ENCODE measurements around the gene CRYGN.

Gene CRYGN

DNA sequence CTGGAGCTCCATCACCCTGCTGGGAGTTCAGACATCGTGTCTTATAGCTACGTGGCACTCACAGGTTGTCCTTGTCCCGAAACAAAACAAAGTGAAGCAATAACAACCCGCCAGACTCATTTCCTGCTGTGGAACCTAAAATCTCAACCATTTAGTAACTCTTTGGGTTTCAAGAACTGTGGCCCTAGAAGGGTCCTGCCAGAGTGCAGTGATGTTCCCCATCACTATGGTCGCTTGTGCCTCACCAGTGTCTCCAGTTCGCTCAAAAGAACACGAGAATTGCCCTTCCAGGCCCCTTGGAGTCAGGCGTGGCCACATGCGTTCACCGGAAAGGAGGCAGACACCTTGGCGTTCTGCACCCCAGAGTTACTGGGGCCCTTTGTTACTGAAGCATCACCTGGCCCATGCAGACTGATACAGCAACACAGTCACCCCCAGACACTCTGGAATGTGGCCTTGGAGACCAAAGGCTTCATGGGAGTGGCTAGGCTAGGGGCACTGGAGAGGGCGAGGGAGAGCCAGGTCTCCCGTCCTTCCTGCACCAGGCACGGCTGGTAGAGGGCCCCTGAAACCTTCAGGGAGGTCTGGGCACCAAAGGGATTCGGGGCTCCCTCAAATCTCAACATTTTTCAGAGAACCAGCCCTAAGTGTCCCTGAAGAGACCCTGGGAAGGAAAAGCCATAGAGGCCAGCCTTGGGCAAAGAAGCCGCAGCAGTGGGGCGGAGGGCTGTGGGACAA is 908 bp downstream of the CRYGN start:
- DNase-seq (ENCODE audit: low spot score), result no peak

DNA sequence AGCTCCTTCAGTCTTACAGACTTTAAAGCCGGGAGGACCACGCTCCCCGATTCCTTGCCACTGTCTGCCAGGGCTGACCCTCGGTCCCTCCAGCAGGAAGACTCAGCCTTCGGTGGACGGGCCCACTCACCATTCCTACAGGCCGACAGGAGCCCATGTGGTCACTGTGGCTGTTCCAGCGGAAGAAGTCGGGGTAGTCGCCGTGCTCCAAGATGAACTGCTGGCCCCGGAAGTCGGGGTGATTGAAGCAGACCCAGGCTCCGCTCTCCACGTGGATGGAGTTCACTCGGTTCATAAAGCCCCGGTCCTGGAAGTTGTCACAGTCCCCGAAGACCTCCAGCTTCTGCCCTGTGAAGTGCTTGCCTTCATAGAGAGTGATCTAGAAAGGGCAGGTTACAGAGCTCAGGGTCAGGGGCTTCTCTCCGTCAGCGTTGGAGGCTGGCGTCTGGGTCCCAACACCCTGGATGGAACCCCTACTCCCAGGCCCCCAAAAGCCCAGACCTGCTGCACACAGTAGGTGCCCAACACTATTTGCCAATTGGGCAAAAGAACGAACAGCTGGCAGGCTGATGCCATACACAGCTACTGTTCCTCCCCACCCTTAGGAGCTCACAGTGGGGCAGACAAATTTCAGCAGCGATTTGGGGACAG is 1.9 kb downstream of the CRYGN start:
- no peak for DNase-seq (ENCODE audit: low spot score)

DNA sequence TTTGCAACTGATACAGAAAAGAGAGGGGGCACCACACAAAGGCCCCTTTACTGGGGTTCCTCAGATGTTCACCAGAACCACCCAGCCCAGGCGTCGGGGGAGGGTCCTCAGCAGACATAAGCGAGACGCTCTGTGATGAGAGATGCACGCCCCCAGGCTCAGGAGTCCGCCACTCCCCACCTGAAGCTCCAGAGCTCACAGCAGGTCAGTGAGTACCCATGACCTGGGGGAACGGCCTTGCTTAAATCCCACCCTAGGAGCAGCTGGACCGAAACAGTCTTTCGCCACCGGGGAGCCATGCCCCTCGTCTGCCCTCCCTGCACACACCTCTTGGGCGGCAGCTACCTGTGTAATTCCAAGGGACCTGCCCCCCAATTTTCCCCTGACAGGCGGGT is 2.8 kb downstream of the CRYGN start:
- DNase-seq (ENCODE audit: low spot score), result no peak

DNA sequence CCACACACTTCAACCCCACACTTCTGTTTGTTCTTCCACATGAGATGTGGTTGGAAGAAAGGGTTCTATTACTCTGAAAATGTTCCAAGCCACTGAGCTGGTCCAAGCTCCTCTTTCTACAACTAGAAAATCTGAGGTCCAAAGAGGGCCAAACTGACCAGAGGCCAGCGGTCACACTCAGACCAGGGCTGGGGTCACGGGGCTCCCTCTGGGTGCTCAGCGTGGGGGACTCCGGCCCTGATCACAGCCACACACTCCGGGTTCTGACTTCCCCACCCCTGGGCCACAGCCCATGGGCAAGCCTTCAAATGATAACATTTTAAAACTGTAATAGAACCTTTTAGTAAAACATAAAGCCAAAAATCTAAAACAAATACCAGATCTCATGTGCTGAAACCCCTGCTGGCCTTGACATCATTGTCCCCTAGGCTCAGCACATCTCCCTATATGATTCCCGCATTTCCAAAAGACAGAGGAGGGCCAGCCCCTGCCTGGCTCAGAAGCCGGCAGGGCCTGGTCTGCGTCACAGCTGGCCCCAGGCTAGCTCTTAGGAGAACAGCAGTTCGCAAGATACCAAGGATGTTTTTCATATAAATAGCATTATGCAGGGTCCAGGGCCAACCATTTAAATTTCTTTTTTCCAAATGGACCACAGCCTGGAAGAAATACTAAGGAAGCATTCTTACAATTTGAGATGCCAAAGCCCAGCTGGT is 3.3 kb downstream of the CRYGN start:
- DNase-seq (ENCODE audit: low spot score), result no peak

DNA sequence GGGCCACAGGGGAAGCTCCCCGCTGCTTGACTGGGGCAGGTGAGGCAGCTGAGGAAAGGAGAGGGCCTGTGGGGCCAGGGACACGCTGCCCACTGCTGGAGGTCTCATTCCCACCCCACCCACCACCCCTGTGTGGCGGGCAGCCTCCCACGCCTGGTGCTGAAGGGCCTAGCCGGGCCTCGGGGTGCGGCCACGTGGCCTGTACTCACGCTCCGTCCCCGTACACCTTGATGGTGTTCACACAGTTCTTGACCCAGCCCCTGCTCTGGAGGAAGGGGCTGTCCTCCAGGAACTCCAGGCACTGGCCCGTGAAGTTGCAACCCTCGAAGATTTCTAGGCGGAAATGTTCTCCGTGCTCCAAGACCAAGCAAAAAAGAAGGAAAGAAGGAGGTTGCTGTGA is 4.0 kb downstream of the CRYGN start:
- DNase-seq (ENCODE audit: low spot score), result no peak

DNA sequence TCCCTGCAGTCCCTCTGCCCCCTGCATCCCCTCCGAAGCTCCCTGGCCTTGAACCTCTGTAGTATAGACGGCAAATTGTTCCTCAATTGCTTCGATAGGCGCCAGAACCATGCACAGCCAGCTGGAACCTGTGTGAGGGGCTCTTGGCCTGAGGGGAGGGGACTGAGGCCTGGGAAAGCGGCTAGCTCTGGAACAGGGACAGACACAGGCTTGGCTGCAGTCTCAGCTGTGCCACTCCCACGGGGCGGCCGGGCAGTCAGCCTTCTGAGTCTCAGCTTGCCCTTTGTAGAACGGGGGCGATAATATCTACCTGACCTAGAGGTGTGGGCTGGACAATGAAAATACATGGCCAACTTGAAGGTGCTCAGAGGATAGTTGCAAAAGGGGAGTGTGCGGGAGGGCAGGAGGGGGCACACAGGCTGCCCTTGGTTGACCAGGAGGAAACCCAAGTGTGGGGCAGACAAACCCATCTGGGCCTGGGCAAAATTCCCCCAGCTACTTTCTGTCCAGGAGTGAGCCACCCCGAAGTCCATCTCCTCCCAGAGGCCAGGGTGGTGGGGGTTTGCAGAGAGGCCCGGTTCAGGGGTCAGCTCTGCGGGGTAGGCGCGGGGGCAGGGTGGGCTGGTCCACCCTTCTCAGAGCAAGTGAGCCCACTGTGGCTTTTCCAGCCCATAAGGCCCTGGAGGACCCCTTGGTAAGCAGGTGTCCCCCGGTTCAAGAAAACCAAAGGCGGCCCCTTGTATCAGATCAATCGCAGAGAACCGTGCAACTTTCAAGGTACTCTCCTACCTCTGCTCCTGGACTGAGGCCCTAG is 4.6 kb downstream of the CRYGN start:
- no peak for DNase-seq (ENCODE audit: low spot score)

DNA sequence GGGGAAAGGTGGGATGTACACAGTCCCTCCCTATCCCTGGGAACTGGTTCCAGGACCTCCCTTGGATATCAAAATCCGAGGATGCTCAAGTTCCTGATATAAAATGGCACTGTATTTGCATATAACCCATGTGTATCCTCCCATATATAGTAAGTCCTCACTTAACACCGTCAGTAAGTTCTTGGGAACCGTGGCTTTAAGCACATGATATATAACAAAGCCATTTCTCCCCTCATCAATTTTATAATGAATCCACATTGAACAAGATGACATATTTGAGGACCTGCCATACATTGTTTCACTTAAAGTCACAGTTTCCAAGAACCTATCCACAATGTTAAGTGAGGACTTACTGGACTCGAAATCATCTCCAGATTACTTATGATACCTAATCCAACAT is 5.4 kb downstream of the CRYGN start:
- no peak for DNase-seq (ENCODE audit: low spot score)

DNA sequence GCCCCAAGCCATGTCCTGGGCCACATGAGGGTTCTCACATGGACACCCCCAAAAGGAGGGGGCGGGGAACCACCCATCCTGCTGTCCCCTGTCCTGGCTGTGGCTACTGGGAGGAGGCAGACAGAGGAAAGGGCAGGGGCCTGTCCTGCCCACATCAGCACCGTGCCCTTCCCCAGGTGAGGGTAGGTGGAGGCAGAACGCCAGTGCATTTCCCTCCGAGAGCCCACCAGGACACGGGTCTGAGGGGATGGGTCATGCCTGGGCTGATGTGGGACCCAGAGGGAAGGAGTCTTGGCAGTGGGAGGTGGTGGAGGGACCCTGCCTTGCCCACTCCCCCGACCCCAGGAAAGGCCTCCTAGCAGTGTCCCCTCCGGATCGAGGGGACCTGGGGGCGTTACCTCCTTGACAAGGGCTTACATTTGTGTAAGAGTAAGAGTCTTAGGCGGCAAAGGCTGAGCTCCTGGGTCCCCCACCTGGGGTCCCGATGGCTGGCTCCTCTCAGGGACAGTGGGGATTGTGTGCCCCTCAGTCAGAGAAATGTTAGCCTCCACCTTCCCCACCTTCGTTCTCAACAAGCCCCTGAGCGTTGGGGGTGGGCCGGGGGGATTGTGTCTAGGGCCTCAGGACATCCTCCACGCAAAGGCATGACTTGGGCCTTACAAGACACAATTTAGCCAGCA is 6.1 kb downstream of the CRYGN start:
- no peak for DNase-seq (ENCODE audit: low spot score)

DNA sequence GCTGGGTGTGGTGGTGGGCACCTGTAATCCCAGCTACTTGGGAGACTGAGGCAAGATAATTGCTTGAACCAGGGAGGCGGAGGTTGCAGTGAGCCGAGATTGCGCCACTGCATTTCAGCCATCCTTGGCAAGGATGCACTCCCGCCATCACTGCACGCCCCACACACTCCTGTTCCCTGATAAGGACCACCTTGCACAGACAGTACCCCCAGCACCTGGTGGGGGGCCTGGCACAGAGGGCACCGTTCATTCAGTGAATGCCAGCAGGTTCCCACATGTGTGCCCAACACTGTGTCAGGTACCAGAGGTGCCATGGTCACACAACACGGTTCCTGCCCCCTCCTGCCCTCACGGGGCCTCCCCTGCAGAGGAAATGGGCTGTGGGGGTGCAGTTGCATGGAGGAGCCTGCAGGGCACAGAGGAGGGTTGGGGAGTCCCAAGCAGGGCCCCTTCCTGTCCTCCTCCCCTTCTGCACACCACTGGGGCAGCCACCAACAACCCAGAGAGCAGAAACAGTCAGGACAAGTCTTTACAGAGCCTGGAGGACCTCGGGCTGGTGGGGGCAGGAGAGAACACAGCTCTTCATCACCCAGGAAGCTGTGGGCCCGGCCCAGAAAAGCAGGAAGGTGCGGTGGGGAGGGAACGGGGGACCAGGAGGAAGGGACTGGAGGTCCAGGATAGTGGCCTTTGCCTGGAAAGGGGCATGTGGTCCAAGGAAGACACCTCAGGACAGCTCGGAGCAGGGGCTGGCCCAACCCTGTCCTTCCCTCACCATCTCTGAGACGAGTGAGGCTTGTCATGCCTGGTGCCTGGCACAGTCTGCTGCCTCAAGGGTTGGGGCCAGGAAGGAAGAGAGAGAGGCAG is 7.1 kb downstream of the CRYGN start:
- peak; percentile 56 for DNase-seq (ENCODE audit: low spot score)

DNA sequence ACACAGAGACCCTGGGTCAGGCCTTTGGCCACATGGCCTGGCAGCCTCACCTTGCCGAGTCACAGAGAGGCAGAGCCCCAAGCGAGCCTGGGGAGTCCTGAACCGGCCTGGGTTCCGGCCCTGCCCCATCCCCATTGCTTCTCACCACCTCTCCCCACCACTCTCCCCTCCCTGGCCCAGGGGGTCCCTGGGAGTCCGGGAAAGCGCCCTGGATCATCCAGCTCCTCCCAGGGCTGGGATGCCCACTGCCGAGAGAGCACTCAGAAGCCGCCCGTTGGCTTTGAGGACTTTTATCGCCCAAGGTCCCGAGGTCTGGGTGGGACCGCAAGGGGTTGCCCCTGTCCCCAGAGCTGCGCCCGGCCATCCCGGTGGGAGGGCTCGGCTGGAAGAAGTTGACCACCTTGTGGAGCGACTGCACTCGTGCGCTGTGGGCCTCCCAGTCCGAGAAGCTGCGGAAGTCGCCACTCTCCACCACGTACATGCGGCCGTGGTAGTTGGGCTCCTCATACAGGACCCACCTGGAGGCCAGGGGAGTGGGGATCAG is 8.1 kb downstream of the CRYGN start:
- DNase-seq (ENCODE audit: low spot score), result no peak

DNA sequence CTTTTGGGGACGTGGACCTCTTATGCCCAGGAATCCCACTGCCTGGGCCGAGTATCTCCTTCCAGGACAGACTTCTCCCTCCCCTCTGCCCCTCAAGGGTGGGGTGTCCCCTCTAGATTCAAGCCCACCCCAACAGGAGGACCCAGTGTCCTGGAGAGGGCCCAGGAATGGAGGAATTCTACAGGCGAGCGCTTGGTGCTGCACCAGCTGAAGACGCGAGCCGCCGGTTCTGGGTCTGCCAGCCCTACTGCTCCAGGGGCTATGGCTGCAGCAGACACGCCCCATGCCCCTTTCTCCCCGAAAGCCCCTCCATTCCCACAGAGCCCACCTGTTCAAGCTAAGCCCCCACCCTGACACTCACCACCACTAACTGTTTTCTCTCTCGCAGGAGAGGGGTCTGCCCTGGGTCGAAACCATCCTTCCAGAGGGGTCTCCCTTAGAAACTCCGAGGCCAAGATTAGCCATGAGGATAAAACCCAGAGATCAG is 8.6 kb downstream of the CRYGN start:
- DNase-seq (ENCODE audit: low spot score), result no peak

DNA sequence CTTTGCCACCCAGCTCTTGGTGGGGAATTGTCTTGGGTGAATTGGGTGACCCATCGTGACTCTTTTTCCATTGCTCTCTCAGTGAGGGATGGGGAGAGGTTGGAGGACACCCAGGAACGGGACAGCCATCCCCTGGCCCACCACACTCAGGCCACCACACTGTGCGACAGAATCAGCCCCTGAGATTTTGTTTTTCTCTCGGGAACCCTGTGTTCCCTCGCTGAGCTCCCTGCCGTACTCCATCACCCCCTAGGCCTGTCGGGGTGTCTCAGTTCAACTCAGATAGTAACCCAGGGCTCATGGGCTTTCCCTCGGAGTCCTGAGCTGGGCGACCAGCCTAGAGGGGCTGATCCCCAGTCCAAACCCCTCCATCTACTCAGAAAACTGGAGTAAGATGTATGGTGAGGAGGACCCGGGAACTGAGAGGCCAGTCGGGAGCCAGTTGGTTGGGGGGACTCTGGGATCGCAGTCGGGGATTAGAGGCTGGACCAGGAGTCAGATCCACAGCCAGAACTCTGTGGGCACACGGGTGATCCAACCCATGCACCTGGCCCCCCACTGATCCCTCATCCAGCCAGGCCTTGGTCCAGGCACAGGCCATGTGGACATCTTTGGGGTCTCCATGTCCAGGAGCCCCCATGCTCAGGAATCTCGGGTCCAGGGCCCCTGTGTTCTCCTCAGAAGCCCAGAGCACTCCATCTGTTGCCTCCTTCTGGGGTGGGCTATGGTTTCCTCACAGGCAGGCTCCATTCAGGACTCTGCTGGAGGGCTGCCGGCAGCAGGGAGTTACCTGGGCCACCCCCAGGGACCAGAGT is 9.3 kb downstream of the CRYGN start:
- no peak for DNase-seq (ENCODE audit: low spot score)

DNA sequence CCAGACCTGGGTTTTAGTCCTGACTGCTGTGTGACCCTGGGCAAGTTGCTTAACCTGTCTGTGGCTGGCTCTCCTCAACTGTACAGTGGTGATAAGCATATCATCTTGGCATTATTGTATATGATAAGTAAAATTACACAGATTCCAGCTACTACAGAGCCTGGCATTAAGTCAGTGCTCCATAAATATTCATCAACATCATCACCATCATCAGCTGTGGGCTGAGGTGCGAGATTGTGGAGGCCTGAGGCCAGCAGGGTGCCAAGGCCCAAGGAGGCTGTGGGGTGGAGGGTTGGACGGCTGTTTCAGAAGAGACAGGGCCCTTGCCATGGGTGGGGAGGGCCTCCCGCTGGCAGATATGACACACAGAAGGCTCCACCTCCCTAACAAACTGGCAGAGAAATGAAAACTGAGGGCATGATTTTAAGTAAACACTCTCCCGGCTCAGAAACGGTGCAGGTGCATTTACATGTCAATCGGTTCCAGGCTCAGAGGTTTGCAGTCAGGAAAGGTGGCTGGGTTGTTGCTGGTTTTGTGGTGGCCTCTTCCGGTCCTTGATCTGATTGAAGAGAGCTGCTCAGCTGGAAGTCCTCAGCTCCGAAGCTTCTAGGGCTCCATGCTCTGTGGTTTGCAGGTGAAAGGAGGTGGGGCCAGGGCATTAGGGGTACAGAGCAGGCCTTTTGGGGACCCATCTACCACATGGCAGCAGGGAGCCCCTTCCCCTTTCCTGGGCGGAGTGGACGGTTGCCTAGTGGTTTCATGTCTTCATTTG is 10.2 kb downstream of the CRYGN start:
- DNase-seq (ENCODE audit: low spot score), result peak; percentile 81

DNA sequence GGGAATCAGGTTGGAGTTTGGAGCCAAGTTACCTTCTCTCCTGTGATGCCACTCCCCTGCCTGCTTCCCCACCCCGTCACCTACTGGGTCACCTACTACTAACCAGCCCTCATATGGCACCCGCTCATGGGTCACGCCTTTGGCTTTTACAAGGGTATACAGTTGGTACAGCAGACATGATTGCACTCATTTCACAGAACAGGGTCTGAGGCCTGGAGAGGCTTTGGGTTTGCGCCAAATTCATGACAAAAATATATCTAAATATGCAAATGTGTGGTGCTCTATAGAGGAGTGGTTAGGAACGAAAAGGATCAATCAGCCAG is 10.7 kb downstream of the CRYGN start:
- no peak for DNase-seq (ENCODE audit: low spot score)

DNA sequence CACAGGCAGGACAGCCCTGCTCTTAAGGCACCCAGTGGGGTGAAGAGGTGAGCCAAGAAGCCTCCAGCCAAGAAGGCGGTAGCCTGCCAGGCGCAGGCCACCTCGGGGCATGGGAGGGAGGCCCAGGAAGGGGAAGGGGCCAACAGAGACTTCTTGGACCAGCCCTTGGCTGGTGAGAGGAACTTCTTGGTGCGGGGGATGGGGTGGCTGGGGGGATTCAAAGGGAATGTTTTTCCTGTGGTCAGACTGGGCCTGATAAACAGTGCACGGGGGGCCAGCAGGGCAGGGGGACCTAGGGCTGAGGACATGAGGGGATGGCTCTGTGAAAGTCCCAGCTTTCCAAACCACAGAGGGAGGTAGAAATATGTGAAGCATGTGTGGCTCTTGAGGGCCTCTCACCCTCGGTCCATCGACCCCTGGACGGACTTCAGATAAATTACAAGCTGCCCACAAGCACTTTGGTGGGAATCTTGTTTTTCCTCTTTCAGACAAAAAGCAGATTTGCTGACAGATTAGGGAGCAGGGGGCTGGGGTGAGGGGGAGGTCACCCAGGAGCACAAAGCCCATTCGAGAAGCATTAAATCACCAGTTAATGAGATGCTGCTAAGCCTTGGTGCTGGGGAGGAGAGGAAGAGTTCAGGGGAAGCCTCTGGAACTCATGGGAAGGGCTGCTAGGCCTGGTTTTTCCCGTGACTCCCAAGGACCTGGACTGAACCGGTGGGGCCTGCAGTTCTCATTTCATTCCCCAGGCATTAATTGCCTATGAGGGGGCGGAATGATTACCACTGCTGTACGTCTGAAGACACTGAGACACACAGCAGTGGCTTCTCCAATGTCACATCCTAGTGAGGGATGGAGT is 11.3 kb downstream of the CRYGN start:
- no peak for DNase-seq (ENCODE audit: low spot score)

DNA sequence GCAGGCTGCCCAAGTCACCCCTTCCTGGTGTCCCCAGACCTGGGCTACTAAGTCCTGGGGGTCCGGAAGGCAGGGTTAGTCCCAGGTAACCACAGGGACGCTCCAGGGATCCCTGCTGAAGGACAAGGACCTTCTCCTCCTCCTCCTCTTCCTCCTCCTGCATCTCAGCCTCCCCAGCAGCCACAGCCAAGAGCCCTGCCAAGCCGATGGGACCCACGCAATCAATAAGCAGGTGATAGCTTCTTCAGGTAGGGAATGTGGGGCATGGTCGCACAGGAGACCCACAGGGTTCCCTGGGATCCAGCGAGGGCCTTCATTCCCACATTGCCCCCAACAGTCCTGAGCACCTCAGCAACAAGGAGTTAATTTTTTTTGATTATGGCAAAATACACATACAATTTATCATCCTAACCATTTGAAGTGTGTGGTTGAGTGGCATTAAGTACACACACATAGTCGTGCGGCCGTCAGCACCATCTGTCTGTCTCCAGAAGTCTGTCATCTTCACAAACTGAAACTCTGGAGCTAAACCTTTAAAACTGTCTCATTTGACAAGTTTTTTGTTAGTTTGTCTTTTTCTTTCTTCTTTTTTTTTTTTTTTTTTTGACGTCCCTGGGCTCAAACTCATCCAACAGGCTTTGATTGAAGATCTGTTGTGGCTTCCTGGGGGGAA is 12.1 kb downstream of the CRYGN start:
- DNase-seq (ENCODE audit: low spot score), result no peak

Measured in CD4-positive, alpha-beta T cell treated with Interleukin-6 at 100 ng/mL for 8 hours (primary cell).